Inflammatory macrophage (primary cell): ENCODE measurements around the gene ELF3.
"Not testable (repeated sequence)": the region's sequence is repeated elsewhere in the genome, so short reads cannot be mapped to it uniquely, and the experiment has no call there.

Experiments
- DNase-seq, 2 donors: peaks; one replicate each; pipeline ENCODE4 v3.0.0-alpha.2; 2020 to 2022
- total RNA-seq, 18 experiments: gene quantifications; one replicate each; lab custom pipeline; 2026; ENCODE audit warnings: mixed read lengths in 6 of 18, inconsistent platforms in 2 of 18; lab: John Stamatoyannopoulos, UW

The ELF3 gene
- total RNA-seq, result 0 to 1.4 (median 0.22) reads per million in 18 experiments

DNA sequence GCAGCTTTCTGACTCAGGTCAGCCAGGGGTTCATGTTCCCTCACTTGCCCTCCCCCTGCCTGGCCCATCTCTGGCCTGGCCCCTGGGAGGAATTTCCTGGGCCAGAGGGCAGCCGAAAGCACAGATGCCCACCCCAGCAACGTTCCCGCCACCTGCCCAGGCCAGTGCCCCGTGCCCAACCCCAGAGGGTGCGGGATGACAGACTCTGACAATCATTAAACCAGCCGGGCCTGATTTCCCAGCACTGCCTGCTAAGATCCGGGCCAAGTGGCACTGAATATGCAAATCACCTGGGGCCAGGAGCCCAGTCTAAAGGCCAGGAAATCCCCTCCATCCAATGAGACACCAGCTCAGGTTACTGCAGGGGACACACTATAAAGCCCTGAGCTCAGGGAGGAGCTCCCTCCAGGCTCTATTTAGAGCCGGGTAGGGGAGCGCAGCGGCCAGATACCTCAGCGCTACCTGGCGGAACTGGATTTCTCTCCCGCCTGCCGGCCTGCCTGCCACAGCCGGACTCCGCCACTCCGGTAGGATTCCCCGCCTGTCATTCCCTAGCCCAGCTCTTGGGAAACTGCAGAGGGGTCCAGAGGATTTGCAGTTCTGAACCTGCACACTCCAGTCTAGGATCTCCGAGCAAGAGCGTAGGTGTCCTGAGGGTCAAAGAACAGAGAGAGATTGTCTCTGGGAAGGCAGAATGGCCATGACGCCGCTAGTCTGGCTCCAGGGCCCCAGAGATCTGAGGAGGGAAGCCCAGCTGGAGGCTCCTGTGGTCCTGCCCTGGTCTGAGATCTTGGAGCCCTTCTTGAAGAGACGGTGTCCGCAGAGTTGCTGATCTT, at the start of gene ELF3:
TSS of gene ELF3 (plus strand) at position 408 of the 836 bp plus-strand sequence. CDS start 550 bp downstream, outside the sequence.
- no peak for DNase-seq

DNA sequence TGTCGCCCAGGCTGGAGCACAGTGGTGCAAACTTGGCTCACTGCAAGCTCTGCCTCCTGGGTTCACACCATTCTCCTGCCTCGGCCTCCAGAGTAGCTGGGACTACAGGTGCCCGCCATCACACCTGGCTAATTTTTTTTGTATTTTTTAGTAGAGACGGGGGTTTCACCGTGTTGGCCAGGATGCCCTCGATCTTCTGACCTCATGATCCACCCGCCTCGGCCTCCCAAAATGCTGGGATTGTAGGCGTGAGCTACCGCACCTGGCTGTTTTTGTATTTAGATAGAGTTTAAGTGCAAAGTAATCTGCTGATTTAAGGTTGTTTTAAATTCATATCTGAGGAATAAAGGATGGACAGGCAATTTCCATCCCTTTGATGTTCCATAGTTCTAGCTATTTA, 48.0 kb upstream of the ELF3 start:
- not testable (repeated sequence) for DNase-seq

DNA sequence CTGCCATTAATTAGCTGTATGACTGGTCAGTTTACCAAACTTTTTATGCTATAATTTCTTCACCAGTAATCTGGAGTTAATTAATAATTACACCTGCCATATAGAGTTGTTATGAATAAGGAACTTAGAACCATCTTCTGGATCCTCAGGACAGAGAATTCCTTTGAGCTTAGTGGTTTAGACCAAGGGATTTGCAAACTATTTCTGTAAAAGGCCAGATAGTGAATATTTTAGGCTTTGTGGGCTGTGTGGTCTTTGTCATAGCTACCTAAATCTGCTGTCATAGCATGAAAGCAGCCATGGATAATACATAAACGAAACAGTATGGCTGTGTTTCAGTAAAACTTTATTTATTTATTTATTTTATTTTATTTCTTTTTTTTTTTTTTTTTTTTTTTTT, 46.1 kb upstream of the ELF3 start:
- no peak for DNase-seq

DNA sequence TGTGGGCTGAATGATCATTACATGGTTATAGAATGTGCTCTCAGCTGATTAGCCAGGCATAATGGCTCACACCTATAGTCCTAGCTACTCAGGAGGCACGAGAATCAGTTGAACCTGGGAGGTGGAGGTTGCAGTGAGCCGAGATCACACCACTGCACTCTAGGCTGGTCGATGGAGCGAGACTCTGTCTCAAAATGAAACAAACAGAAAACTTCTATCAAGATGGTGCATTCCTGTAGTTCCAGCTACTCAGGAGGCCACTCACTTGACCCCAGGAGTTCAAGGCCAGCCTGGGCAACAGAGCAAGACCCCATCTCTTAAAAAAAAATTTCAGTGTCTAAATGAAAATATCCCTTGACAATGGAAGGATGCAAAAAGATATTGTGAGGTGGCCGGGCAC, 44.2 kb upstream of the ELF3 start:
- DNase-seq, result no peak

DNA sequence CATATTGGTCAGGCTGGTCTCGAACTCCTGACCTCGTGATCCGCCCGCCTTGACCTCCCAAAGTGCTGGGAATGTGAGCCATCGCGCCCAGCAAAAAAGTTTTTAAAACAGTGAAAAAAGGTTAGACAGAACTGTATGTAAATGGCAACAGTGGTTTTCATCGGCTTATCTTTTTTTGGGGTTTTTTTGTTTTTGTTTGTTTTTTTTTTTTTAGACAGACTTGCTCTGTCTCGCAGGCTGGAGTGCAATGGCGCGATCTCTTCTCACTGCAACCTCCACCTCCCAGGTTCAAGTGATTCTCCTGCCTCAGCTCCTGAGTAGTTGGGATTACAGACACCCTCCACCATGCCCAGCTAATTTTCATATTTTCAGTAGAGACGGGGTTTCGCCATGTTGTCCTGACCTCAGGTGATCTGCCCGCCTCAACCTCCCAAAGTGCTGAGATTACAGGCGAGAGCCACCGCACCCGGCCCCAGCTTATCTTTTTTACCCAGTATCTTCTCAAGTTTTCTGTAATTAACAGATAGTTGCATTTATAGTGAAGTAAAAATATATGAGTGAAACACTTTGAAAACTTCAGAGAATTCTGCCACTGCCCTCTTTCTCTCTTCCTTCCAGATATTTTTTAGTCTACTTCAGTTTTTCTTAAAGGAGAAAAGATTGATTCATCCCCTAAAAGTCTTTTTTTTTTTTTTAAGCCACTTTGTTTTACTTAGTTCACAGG, 42.0 kb upstream of the ELF3 start:
- no peak for DNase-seq

DNA sequence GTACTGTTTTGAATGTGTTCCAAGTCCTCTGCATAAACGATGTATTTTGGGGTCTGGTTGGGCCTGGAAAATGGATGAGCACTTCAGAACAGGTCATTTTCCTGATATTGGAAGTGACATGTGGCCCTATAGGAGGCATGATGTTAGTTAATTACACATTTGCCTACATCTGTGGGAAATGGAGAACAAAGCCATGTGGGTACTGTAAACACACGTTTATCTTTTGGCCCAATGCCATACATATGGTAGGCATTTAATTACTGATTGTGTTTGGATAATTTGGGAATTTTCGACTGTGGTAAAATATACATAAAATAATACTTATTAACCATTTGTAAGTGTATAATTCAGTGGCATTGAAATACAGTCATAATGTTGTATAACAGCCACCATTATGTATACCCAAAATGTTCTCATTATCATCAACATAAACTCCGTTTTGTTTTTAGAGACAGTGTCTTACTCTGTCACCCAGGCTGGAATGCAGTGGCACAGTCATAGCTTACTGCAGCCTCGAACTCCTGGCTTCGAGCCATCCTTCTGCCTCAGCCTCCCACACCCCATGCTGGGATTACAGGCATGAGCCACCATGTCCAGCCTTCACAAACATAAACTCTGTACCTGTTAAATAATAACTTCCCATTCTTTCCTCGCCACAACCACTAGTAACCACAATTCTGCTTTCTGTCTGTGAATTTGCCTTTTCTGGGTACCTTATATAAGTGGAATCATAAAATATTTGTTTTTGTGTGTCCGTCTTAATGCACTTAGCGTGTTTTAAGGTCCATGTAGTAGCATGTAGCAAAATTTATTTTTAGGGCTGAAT, 39.8 kb upstream of the ELF3 start:
- no peak for DNase-seq

DNA sequence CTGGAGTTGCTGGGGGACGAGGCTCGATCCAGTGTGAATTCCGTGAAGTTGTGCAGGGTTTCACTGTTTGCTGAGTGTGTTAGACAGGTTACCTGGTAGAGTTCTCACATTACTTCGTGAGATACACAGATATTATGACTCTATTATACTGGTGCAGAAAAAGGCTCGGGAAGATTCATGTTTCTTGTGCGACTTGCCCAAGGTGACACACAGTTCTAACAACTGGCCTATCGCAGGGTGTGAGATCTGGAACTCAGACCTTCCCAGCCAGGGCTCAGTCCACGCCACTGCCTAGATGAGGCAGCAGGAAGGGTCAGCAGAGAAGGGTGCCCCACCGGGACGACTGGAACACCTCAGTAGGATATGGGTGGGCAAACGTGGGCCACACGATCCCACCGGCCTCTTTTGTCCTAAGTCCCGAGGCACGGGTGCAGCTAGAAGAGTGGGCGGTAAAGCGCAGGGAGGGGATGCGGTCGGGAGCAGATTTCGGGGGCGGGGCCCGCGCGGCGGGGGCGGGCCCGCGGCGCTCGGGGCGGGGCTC, 28.2 kb upstream of the ELF3 start:
- DNase-seq, result peak; percentile 61 to 84

DNA sequence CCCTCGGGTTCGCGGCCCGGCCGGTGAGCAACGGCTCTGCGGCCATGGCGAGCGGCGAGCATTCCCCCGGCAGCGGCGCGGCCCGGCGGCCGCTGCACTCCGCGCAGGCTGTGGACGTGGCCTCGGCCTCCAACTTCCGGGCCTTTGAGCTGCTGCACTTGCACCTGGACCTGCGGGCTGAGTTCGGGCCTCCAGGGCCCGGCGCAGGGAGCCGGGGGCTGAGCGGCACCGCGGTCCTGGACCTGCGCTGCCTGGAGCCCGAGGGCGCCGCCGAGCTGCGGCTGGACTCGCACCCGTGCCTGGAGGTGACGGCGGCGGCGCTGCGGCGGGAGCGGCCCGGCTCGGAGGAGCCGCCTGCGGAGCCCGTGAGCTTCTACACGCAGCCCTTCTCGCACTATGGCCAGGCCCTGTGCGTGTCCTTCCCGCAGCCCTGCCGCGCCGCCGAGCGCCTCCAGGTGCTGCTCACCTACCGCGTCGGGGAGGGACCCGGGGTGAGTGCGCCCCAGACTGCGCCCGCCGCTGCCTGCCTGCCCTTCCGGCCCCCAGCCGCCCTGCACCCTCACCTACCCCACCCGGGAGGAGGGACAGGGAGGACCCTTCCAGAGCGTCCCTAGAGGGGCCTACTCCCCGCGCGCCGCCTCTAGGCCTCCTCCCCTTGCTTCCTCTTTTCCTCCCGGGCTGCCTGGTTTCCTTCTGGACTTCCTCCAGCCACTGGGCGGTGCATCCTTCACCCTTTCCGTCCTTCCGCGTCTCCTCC, 27.6 kb upstream of the ELF3 start, which contains the start of gene RNPEP:
TSS of gene RNPEP (plus strand) at position 26 of the 757 bp plus-strand sequence. CDS start at position 45, 19 bp downstream.
- DNase-seq, result peak; percentile 86 to 87

DNA sequence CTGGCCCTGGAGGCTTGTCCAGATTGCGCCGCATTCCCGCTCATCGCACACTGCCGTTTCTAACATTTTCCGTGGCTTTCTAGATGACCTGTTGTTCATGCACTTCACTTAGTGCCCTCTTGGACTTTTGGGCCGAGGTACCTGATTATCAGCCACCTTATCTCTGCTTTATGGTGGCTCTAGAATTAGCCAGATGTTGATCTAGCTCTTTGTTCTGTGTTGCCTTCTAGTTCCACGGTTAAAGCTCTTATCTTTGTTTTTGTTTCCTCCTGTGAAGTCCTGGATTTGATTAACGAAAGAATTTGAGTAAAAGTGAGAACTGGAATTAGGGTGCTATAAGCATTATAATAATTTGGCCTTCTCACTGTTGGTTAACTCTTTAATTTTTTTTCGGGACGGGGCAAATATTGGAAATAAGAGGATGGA, 27.0 kb upstream of the ELF3 start:
- no peak for DNase-seq

DNA sequence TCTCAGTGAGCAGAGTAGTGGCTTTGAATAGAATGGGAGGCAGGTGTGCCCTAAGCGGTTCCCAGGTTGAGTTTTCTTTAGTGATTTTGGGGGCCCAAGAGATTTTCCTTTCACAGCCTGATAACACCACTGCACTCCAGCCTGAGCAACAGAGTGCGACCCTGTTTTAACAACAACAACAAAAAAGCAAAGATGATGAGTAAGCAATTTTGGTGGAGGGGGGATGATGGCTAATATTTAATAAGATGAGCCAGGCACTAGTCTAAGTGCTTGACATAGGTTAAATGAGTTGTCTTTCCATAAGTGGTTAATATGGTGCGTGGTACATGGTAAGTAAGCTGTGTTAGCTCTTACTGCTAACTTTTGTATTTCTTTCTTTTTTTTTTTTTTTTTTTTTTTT, 25.9 kb upstream of the ELF3 start:
- no peak for DNase-seq

DNA sequence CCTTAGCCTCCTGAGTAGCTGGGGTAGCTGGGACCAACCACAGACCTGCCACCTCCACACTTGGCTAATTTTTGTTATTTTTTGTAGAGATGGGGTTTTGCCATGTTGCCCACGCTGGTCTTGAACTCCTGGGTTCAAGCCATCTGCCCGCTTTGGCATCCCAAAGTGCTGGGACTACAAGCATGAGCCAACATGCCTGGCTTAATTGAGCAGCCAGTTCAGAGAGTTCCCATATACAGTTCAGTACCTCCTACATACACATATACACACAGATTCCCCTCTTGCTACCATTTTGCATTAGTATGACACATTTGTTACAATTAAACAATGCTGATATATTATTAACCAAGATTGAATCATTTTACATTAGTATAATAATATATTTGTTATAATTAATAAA, 25.0 kb upstream of the ELF3 start:
- no peak for DNase-seq

DNA sequence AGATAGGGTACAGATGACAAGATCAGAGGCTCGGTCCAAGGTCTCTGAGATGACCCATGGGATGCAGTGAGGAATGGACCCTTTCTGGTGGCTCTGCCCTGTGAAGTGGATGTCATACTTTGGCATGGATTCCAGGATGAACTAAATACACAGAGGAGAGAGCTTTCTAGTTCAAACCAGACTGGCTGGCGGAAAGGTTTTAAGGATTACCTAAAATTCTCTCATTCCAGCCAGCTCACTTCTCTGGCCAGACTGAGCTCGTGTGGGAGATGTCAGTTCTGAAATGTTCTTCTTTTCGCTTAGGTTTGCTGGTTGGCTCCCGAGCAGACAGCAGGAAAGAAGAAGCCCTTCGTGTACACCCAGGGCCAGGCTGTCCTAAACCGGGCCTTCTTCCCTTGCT, 21.8 kb upstream of the ELF3 start:
- no peak for DNase-seq

DNA sequence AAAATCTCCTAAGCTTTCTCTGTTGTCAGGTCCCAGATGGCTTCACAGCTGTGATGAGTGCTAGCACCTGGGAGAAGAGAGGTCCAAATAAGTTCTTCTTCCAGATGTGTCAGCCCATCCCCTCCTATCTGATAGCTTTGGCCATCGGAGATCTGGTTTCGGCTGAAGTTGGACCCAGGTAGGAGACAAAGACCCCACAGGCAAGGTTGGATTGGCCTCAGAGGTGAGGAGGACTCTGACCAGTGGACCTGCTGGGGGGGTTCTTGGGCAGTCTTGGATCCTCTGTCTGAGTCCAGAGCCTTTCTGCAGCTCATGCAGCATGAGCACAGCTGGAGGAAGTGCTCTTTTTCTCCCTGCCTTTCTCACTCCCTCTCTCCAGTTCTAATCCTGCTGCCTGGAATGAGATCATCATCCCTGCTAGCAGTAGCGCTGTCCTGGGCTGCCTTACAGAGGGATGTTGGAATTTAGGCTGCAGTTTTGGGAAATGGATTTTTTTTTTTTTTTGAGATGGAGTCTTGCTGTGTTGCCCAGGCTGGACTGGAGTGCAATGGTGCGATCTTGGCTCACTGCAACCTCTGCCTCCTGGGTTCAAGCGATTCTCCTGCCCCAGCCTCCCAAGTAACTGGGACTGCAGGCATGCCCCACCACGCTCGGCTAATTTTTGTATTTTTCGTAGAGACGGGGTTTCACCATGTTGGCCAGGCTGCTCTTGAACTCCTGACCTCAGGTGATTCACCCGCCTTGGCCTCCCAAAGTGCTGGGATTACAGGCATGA, 20.8 kb upstream of the ELF3 start:
- DNase-seq, result no peak

DNA sequence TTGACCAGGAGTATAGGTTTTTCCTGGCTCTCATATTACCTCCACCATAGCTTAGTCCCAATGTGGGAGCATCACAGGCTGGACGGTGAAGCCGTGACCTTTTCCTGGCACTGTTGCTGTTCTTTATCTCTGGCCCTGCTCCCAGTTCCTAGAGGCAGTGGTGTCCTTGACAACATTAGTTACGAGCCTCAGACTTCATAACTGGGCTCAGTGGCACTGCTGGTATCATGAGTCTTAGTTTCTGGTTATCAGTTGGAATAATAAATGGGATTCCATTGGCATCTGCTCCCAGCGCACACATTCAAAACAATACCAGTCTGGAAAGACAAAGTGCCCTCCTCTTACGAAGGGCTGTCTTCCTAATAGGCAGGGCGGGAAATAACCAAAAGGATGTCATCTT, 20.0 kb upstream of the ELF3 start:
- DNase-seq, result no peak

DNA sequence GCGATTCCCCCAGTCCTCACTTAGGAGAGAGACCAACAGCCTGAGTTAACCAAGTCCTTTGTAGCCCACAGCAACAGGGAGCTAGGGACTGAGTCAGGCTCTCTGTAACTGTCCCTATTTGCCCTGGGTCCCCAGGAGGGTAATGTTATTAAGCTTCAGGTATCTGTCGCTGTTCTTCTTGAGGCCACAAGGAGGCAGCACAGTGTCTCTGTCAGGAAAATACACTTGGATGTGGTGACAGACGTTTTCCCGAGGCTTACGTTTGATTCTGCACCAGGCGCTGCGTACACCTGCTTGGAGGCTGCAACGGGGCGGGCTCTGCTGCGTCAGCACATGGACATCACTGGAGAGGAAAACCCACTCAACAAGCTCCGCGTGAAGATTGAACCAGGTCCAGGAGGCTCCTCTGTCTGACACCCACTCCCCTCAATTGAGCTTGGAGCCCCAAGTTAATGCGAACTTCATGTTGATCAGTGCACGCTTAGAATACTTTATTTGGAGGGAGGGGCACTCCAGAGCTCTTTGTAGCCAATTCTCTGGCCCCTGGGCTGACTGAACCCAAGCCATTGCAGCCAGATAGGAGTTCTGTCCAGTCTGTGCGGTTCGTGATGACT, 10.7 kb upstream of the ELF3 start:
- peak; percentile 42 to 52 for DNase-seq

DNA sequence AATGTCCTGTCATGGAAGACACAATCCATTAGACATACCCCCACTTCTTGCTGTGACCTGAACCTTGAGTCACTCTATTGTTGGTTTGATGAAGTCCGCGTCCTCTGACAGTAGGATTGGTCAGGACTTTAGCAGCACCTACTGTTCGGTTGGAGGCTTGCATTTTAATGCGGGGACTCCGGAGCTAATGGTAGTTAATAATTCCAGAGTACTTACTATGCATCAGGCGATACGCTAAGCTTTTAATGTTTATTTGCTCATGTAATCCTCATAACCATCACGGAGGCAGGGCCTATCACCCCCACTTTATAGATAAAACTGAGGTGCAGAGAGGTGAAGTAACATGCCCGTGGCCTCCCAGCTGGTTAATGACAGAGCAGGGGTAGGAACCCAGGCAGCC, 7.9 kb upstream of the ELF3 start:
- no peak for DNase-seq

DNA sequence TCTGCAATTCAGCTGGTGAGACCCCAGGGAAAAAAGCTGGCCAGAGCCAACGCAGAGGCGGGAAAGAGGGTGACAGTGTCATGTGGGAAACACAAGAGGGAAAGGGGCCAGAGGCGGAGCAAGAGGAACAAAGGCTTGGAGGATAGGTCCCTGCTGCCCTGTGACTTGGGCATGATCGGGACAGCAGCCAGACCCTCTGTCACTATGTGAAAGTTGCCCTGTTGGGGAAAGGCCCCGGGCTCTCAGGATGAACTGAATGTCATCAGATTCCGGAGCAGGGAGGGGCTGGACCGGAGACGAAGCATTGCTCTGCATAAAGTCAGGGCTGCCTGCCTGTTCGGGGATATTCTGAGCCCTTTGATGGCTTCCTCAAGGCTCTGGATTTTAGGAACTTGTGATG, 5.7 kb upstream of the ELF3 start:
- DNase-seq, result no peak

DNA sequence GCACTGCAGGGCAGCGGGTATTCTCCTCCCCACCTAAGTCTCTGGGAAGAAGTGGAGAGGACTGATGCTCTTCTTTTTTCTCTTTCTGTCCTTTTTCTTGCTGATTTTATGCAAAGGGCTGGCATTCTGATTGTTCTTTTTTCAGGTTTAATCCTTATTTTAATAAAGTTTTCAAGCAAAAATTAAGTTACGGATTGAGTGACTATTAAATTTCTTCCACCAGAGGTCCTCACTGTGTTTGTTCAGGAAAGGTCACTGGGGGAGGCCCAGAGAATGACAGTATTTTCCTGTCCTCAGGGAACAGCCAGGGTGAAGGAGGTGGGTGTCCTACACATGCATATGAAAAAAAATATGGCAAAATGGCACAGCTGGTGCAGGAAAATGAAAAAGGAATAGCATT, 4.4 kb upstream of the ELF3 start:
- no peak for DNase-seq

DNA sequence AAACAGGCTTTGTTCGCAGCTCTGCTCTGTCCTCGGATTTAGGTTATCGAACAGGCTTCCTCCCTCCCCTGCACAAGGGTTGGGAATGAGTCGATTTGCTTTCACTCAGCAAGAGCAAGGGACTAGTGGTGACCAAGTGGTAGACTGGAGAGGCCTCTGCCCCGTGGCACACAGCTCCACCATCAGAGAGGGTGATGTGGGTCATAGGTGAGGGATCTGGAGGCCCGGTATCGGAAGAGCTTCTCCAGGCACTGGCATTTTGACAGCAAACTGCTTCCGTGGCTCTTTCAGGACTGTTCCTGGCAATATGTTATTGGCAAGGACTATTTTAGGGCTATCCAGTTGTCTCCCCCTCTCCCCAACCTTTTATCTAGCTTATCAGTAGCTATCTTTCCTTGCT, 3.1 kb upstream of the ELF3 start:
- DNase-seq, result no peak

DNA sequence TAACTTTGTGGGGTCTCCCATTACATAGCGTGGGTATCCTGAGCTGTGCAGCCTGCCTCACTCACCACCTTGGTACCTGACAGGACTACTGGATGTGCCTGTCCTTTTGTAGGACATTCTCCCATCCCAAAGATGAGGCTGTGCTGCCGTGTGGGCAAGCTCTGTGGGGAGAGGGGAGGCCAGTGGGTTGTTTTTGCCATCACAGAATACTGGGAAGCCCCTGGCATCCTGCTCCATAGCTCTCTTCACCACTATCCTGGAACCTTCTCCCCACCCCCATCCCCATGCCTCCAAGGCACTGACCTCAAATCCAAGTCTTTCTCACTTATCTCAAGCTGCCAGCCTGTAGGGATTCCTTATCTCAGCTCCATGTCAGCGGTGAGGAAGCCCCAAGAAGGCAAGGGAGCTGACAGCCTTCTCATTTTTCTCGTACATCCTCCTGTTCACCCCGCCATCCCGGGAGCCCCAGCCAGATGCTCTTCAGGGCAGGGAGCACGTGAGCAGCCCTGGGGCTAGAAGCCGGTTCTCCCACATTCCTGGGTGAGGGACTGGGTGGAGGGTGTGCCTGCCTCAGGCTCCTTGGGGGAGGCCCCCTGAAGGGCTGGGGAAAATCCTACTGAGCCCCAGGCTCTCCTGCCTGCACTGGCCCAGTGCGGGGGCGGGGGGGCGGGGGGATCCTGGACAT, 2.4 kb upstream of the ELF3 start:
- no peak for DNase-seq
